Stimulated activated CD8-positive, alpha-beta memory T cell treated with anti-CD3 and anti-CD28 coated beads, Interleukin-4, amount 100 ng/mL, for 24 hours (primary cell): ENCODE data around the gene ADRM1.

ENCODE experiments used
- DNase-seq: peaks from one replicate; pipeline ENCODE4 v3.0.0-alpha.2; 2020; ENCODE audit warnings: low read depth

Gene ADRM1

GRCh38 chr20:62297449-62298227, 5.2 kb upstream of the ADRM1 start:
- no peak for DNase-seq

GRCh38 chr20:62298577-62299249, 4.1 kb upstream of the ADRM1 start:
- DNase-seq: no peak

GRCh38 chr20:62299666-62300236, 3.0 kb upstream of the ADRM1 start:
- no peak for DNase-seq

GRCh38 chr20:62300319-62300718, 2.5 kb upstream of the ADRM1 start:
- no peak for DNase-seq

- DNase-seq: no peak
Observed at GRCh38 chr20:62301111-62301668, 1.6 kb upstream of the ADRM1 start.

- peak; percentile 83 for DNase-seq
Observed at GRCh38 chr20:62301773-62302340, 940 bp upstream of the ADRM1 start.

GRCh38 chr20:62303062-62303339, 204 bp downstream of the ADRM1 start:
- DNase-seq: no peak

GRCh38 chr20:62303340-62304226, 786 bp downstream of the ADRM1 start:
- DNase-seq: no peak

- no peak for DNase-seq
Observed at GRCh38 chr20:62304331-62305148, 1.7 kb downstream of the ADRM1 start.

- no peak for DNase-seq
Observed at GRCh38 chr20:62305149-62305764, 2.5 kb downstream of the ADRM1 start.

GRCh38 chr20:62305765-62306413, 3.1 kb downstream of the ADRM1 start:
- DNase-seq: no peak

GRCh38 chr20:62306414-62307187, 3.8 kb downstream of the ADRM1 start:
- DNase-seq: no peak

- DNase-seq: no peak
Observed at GRCh38 chr20:62307226-62308101, 4.7 kb downstream of the ADRM1 start.

GRCh38 chr20:62308102-62308822, 5.5 kb downstream of the ADRM1 start:
- DNase-seq: no peak

GRCh38 chr20:62309198-62309944, 6.6 kb downstream of the ADRM1 start:
- no peak for DNase-seq

- no peak for DNase-seq
Observed at GRCh38 chr20:62309947-62310756, 7.4 kb downstream of the ADRM1 start.
